Measurements from ENCODE around the gene ZNF334.
A peak's percentile ranks its signal among the peaks of the same experiment; 100 is the strongest.

Gene ZNF334

GRCh38 chr20:46512943-46513844, at the start of gene ZNF334:
TSS of gene ZNF334 (minus strand) at chr20:46513559. CDS start at chr20:46512102, 1,457 bp downstream.
- peak; percentile 67 for DNase-seq (ENCODE audit: low spot score)

GRCh38 chr20:46562373-46563169, 49.2 kb upstream of the ZNF334 start:
- peak; percentile 62 for DNase-seq (ENCODE audit: low spot score)

DNA sequence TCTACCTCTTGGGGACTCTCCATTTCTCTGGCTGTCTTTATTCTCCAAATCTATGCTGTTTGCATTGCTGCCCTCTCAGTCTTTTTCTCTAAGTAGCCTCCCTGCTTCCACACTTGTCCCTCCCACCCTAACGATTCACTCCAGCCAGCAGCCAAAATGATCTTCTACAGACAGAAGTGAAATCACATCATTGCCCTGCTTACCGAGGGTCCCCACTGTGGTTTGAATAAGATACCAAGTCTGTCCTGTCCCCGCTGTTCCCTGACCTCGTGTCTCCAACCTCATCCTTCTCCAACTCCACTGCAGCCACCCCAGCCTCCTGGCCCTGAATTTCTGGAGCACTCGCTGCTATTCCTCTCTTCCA, 48.6 kb upstream of the ZNF334 start:
- no peak for DNase-seq (ENCODE audit: low spot score)

GRCh38 chr20:46559685-46560440, 46.5 kb upstream of the ZNF334 start:
- no peak for DNase-seq (ENCODE audit: low spot score)

DNA sequence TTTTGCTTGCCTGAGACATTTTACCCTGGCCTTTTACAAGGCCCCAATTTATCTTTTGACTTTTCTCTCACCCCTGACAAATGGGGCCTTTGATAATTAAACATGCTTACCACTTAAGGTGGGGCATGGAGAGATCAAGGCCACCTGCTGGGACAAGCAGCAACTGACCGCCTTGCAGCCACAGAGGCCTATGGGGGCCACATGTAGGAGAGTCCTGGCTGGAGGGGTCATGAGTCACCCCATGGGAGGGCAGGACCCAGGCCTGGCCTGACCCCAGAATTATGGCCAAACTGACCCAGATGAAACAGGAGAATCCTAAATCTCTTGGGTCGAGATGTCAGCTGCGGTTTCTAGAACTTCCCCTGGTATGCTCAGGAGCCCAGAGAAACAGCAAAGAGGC, 45.6 kb upstream of the ZNF334 start:
- DNase-seq (ENCODE audit: low spot score), result no peak

GRCh38 chr20:46558511-46558959, 45.2 kb upstream of the ZNF334 start:
- peak; percentile 96 for DNase-seq (ENCODE audit: low spot score)

DNA sequence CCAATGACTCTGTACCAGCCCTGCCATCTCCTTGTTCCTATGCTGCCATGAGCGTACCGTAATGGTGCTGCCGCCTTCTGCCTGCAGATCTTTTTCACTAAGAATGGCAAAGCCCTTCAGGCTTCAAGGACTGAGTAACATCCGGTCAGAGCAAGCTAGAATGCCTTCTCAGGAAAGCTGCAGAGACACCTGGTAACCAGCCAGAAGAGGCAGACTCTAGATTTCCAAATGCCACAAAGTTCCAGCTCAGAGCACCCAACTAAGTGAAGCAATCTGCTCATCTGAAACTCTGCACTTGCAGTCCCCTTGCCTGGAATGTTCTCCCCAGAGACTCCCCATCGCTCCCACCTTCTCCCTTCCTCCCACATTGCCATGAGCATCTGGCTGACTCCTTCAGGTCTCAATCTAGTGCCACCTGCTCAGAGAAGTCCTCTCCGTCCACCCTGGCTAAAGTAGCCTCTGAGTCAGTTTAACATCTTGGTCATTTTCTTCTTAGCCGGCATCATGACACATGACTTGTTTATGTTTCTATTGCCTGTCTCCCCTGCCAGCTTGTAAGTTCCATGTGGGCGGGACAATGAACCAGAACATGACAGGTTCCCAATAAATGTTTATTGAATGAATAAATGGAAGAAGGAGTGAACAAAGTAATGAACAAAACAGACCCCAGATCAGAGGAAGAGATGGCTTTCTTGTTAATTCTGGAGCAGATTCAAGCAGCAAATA, 44.0 kb upstream of the ZNF334 start:
- DNase-seq (ENCODE audit: low spot score), result peak; percentile 73

- no peak for DNase-seq (ENCODE audit: low spot score)
These were observed 42.1 kb upstream of the ZNF334 start for GRCh38 chr20:46555370-46555956.

GRCh38 chr20:46554828-46555227, 41.5 kb upstream of the ZNF334 start:
- no peak for DNase-seq (ENCODE audit: low spot score)

DNA sequence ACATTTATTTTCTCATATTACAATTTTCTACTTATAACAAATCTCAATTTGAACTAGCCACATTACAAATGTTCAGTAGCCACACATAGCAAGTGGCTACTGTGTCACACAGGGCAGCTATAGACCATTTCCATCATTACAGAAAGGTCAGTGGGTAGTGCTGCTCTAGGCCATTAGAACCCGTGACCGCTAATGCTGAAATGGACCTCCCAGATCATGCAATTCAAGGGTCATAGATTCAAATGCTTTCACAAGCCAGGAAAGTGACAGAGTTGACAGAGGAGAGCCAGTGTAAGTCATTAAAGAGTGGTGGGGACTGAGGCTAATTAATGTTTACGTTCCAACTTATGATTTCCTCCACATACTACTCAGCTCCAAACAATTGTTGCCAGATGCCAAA, 40.6 kb upstream of the ZNF334 start:
- DNase-seq (ENCODE audit: low spot score), result no peak

- DNase-seq (ENCODE audit: low spot score), result no peak
These were observed 39.4 kb upstream of the ZNF334 start for GRCh38 chr20:46552460-46553420.

- no peak for DNase-seq (ENCODE audit: low spot score)
These were observed 38.4 kb upstream of the ZNF334 start for GRCh38 chr20:46551522-46552381.

GRCh38 chr20:46550461-46550860, 37.1 kb upstream of the ZNF334 start, which contains the start of gene OCSTAMP:
TSS of gene OCSTAMP (minus strand) at chr20:46550654. CDS start at chr20:46550560, 94 bp downstream.
- DNase-seq (ENCODE audit: low spot score), result no peak

DNA sequence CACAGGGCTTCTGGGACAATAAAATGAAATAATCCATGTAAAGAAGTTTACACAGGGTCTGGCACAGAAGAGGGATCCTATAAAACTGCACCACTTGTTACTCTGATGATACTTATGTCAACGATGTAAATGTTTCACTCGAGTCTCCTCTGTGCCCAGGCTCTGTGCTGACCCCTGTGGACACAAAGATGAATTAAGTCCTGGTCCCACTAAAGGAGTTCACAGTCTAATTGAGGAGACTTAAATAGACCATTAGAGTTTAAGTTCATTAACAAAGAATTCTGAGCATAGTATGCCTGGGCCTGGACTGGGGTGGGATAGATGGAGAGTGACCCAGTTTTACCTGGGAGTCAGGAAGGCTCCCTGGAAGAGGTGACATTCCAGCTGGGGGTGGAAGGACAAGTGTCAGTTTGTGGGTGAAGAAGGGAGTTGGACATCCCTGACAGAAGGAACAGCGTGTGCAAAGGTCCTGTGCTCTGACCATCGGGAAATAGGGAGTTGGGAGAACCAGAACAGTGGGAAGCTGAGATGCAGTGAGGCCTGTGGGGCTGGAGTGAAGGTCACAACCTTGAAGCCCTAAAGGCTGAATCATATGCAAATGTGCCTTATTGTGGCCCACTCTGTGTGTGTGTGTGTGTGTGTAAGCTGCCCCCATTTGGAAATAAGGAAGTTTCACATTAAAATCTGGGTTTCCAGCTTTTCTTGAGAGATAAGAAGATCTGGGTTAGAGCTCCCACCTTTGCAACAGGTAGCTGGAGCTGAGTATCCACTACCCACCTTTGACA, 36.0 kb upstream of the ZNF334 start:
- no peak for DNase-seq (ENCODE audit: low spot score)

DNA sequence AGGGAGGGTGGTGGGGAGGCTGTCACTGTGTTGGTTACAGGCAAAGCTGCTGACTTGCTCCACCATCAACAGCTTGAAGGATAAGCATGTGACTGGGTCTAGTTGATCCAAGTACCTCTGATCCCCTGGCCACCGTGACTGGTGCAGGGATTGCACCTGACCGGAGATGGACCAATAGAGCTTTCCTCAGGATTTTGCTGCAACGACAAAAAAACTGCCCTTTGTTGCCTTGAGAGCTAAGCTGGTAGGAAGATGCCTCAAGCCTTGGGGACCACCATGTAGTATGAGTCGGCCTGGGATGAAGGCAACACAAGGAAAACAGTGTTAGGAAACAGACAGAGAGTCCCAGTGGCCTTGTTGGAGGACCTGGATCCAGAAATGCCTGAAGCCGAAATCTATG, 35.3 kb upstream of the ZNF334 start:
- DNase-seq (ENCODE audit: low spot score), result no peak

DNA sequence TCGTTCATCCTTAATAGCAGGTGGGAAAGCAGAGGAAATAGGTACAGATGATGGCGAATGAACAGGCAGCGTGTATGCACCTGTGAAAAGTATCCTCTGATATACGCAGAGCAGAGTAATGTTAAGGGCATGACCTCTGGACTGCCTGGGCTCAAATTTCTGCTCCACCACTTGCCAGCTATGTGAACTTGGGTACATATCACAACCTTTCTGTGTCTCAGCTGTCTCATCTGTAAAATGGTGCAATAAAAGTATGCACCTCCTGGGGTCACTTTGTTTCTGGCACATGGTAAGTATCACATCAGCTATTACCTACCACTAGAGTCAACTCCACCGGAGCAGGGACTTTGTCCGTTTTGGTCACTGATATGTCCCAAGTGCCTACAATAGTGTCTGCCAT, 34.6 kb upstream of the ZNF334 start:
- no peak for DNase-seq (ENCODE audit: low spot score)

DNA sequence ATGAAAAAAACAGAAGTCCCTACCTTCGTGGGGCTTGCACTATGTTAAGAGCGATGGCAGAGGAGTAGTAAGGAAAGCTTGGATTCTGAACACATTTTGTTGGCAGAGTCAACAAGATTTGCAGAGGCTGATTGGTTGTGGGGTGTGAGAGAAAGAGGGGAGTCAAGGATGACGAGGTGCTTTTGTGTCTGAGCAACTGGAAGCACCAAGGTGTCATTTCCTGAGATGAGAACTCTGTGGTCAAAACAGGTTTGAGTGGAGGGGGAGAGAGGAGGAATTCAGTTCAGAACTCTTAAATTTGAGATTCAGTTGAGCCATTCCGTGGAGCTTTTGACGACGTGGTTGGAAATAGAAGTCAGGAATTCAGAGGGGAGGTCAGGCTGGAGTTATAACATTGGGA, 33.6 kb upstream of the ZNF334 start:
- DNase-seq (ENCODE audit: low spot score), result no peak

- DNase-seq (ENCODE audit: low spot score), result no peak
These were observed 32.9 kb upstream of the ZNF334 start for GRCh38 chr20:46546298-46546697.
